ENCODE data around the gene VPS13D.

DNA sequence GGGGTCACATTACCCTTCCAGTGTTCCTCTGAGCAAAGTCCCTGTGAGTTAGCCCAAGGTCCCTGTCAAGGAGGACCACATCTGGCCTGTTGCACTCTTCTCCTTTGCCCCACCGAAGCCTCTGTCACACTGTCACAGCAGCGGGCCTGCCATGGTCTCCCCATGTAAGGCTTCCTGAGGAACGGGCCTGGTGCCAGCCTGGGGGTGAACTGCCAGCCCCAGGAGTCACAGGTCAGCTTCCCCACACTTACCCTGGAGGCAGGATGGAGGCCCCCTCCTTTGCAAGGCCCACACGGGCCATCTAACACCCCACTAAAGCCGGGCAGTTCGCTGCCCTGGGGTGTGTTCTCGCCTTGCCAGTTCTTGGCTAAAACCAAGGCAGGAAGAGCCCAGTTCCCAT lies 48.9 kb upstream of the VPS13D start:
- TF ChIP-seq ZNF263 (CRISPR knock-in tag; IDR thresholded peaks at IDR 0.05; ENCODE audit: low read depth) (no peak), CTCF (IDR thresholded peaks at IDR 0.05) (no peak), TEAD4 (CRISPR knock-in tag; IDR thresholded peaks at IDR 0.05) (no peak), JUN (CRISPR knock-in tag; IDR thresholded peaks at IDR 0.05) (no peak), ATF3 (CRISPR knock-in tag; conservative IDR thresholded peaks at IDR 0.05) (no peak), FOXP1 (CRISPR knock-in tag; IDR thresholded peaks at IDR 0.05; ENCODE audit: borderline replicate concordance) (no peak), PRDM15 (CRISPR knock-in tag; IDR thresholded peaks at IDR 0.05) (no peak)
- TF ChIP-seq, protein P1, sequence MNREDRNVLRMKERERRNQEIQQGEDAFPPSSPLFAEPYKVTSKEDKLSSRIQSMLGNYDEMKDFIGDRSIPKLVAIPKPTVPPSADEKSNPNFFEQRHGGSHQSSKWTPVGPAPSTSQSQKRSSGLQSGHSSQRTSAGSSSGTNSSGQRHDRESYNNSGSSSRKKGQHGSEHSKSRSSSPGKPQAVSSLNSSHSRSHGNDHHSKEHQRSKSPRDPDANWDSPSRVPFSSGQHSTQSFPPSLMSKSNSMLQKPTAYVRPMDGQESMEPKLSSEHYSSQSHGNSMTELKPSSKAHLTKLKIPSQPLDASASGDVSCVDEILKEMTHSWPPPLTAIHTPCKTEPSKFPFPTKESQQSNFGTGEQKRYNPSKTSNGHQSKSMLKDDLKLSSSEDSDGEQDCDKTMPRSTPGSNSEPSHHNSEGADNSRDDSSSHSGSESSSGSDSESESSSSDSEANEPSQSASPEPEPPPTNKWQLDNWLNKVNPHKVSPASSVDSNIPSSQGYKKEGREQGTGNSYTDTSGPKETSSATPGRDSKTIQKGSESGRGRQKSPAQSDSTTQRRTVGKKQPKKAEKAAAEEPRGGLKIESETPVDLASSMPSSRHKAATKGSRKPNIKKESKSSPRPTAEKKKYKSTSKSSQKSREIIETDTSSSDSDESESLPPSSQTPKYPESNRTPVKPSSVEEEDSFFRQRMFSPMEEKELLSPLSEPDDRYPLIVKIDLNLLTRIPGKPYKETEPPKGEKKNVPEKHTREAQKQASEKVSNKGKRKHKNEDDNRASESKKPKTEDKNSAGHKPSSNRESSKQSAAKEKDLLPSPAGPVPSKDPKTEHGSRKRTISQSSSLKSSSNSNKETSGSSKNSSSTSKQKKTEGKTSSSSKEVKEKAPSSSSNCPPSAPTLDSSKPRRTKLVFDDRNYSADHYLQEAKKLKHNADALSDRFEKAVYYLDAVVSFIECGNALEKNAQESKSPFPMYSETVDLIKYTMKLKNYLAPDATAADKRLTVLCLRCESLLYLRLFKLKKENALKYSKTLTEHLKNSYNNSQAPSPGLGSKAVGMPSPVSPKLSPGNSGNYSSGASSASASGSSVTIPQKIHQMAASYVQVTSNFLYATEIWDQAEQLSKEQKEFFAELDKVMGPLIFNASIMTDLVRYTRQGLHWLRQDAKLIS (CRISPR knock-in tag; IDR thresholded peaks at IDR 0.05; ENCODE audit: borderline replicate concordance), result no peak
- TF ChIP-seq, protein P2, sequence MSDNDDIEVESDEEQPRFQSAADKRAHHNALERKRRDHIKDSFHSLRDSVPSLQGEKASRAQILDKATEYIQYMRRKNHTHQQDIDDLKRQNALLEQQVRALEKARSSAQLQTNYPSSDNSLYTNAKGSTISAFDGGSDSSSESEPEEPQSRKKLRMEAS (CRISPR knock-in tag; IDR thresholded peaks at IDR 0.05), result no peak

Data from WTC11 (cell line).